Measurements from ENCODE around the gene MAD1L1.

Gene MAD1L1

DNA sequence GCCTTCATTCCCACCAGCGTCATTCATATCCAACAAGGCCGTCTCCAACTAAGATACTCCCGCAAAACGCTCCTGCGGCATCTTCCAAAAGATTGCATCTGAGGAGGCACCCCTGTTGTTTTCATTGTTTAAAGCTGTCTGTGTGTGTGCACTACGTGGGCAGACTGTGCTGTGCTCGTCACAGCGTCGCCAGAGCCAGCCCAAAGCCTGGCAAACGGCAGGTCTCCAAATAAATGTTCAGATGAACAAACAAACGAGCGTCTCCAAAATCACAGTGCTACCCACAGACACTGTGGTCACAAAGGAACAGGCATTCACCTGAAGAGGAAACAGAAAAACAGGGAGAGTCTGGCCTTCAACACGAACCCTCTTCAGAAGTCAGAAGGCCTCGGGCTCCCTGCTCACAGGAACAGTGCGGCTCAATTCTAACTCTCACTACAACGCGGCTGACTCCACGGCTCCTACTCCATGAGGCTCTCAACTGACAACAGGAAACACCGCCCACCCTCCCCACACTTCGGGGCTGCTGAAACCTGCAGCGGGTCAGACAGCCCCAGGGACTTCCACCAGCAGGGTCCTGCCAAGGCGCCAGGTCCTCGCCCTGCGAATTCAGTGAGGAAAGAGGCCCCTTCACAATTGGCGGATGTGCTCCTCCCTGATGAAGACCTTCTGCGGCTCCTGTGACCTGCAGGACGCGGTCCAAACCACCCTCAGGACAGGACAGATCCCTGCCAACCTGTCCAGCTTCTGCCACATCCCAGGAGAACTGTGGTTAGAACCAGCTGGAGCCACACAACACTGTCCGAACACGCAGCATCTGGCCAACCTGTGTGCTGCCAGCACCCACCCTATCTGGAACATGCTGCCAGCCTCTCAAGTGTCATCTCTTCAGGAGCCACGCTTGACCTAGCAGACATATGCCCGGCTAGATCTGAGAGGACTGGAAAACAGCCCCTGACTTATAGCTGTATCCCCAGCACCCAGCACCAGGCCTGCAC is 36.1 kb downstream of the MAD1L1 start:
- TF ChIP-seq, protein P1, sequence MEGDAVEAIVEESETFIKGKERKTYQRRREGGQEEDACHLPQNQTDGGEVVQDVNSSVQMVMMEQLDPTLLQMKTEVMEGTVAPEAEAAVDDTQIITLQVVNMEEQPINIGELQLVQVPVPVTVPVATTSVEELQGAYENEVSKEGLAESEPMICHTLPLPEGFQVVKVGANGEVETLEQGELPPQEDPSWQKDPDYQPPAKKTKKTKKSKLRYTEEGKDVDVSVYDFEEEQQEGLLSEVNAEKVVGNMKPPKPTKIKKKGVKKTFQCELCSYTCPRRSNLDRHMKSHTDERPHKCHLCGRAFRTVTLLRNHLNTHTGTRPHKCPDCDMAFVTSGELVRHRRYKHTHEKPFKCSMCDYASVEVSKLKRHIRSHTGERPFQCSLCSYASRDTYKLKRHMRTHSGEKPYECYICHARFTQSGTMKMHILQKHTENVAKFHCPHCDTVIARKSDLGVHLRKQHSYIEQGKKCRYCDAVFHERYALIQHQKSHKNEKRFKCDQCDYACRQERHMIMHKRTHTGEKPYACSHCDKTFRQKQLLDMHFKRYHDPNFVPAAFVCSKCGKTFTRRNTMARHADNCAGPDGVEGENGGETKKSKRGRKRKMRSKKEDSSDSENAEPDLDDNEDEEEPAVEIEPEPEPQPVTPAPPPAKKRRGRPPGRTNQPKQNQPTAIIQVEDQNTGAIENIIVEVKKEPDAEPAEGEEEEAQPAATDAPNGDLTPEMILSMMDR (IDR thresholded peaks at IDR 0.05; ENCODE audit: low read depth, low read length), result no peak
- H3K4me3 ChIP-seq (ENCODE audit: low read depth, low read length), result no peak overlapping the region
- no peak for DNase-seq (ENCODE audit: low read depth, low spot score)

DNA sequence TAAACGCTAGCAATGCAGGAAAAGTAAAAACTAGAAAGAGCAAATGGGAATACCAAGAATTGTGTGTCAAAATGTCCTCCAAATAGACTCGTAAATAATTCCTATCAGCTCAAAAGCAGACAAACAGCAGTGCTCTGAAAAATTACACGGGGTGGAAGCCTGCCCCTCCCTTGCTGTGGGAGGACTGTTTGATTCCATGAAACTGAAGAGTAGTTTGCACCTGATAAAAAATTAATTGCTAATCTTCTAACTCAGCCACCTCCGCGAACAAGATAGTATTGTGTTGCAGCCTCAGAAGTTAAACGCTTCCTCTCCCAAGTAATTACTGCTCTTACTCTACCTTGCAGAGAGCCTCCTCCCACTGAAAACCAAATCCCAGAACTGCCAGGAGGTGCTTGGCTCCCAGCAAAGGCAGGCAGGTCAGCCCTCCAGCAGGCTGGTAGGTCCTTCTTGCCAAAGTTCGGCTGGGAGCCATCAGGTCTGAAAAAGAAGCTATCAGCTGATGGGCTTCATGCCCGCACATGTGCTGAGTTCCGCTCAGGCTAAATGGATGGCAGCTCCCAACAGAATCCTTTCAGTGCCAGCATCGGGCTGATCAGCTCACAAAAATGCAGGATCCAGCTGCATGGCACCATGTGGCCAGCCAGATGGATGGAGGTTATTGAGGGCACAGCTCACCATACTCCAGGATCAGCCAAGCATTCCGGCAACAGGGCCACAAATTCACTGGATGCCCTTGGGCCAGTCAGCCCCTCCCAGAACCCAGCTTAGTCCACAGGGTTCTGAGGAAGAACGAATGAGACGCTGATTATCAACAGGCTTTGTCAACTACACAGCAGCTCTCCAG is 37.1 kb downstream of the MAD1L1 start:
- H3K4me3 ChIP-seq (ENCODE audit: low read depth, low read length), result no peak overlapping the region
- in situ Hi-C loops (cut with HindIII; ENCODE audit: low sequenced_read_pairs), result no loop called here
- TF ChIP-seq, protein P1 (IDR thresholded peaks at IDR 0.05; ENCODE audit: low read depth, low read length), result no peak
- no peak for DNase-seq (ENCODE audit: low read depth, low spot score)

More for the DNA sequence above, 36.1 kb downstream of the MAD1L1 start:
- in situ Hi-C loops (cut with HindIII; ENCODE audit: low sequenced_read_pairs), result no loop called here

DNA sequence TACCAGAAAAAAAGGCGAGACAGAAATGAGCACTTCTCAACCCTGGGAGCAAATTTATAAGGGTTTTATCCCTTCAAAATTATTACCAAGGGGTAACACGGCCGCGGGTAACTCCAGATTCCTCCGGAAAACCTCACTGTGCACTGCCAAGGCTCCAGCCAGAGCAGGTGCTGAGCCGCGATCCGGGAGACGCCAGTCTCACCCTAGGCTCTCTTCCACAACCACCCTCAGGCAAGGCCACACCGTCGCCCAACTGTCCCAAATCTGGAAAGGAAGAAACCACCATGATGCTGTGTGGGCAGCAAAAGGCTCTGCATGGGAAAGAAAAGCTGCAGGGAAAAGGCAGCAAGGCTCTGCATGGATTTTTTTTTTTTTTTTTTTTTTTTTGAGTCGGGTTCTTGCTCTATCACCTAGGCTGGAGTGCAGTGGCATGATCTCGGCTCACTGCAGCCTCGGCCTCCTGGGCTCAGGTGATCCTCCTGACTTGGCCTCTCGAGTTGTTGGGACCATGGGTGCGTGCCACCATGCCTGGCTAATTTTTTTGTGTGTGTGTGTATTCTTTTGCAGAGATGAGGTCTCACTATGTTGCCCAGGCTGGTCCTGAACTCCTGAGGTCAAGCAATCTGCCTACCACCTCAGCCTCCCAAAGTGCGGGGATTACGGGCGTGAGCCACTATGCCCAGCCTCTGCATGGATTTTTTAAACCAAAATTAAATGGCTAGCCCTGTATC is 39.0 kb downstream of the MAD1L1 start:
- no peak for DNase-seq (ENCODE audit: low read depth, low spot score)
- TF ChIP-seq, protein P1 (IDR thresholded peaks at IDR 0.05; ENCODE audit: low read depth, low read length), result no peak
- in situ Hi-C loops (cut with HindIII; ENCODE audit: low sequenced_read_pairs), result no loop called here
- H3K4me3 ChIP-seq (ENCODE audit: low read depth, low read length), result no peak overlapping the region

DNA sequence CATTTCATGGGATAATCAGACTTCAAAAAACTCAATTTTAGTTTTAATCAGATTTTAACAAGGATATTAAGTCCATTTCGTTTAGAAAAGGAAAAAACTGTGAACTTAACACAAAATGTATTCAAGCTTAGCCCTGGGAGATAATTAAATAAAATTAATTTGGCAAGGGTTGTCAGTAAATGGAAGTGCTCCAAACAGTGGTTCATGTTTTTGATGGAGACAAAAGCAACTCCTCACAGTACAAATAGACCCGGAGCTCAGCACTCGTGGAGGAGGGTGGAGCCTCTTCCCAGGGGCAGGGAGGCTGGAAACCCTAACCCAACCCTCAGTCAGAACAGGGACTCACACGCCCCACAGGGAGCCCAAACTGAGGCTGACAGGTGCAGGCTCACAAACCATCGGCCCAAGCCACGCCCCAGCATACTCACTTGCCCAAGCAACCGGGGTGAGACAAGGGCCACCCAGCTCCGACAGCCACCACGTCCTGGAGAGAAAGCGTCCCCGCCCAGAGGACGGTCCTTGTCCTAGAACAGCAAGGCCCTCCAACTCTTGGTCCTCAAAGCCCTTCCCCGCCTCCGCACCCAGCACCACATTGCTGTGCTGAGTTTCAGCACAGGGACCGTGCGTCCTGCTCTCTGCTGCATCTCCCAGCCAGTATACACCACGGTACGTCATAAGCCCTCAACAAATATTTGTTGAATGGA is 39.8 kb downstream of the MAD1L1 start:
- in situ Hi-C loops (cut with HindIII; ENCODE audit: low sequenced_read_pairs), result no loop called here
- DNase-seq (ENCODE audit: low read depth, low spot score), result no peak
- H3K4me3 ChIP-seq (ENCODE audit: low read depth, low read length), result no peak overlapping the region
- TF ChIP-seq, protein P1 (IDR thresholded peaks at IDR 0.05; ENCODE audit: low read depth, low read length), result no peak

DNA sequence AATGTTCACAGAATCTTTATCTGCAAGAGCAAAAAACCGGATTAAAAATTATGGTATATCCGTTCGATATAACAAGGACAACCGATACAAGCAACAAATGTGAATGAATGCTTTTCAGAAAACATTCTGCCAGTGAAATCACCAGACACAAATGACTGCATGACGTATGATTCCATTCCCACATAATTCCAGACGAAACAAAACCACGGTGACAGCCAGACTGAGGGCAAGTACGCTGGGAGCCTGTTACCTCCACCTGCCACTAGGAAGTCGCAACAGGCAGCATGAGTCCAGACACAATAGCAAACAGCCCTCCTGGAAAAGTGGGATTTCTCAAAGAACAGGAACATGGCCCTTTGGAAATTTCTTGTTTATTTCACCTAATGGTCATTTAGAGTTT is 41.7 kb downstream of the MAD1L1 start:
- in situ Hi-C loops (cut with HindIII; ENCODE audit: low sequenced_read_pairs), result no loop called here
- no peak overlapping the region for H3K4me3 ChIP-seq (ENCODE audit: low read depth, low read length)
- TF ChIP-seq, protein P1 (IDR thresholded peaks at IDR 0.05; ENCODE audit: low read depth, low read length), result no peak
- peak; percentile 23 for DNase-seq (ENCODE audit: low read depth, low spot score)
